Adipocyte (in vitro differentiated cells): Measurements from ENCODE around the gene FBXO21.
A peak's percentile ranks its signal among the peaks of the same experiment; 100 is the strongest.

Experiments used
- DNase-seq: peaks from one replicate; pipeline ENCODE4 v3.0.0-alpha.2; 2015; ENCODE audit warnings: low read depth
- H3K27me3 ChIP-seq: replicated peaks from 2 replicates; pipeline ENCODE4 v1.7.0; 2013; ENCODE audit warnings: mild to moderate bottlenecking, low read length, moderate library complexity; ENCODE audit not compliant: control insufficient read depth, insufficient read depth
- H3K36me3 ChIP-seq: 2 replicates; pipeline ENCODE4 v1.7.0; 2013; ENCODE audit warnings: low read length, mild to moderate bottlenecking, moderate library complexity; ENCODE audit not compliant: control insufficient read depth, insufficient read depth, severe bottlenecking
- H3K4me1 ChIP-seq: 2 replicates; pipeline ENCODE4 v1.7.0; 2013; ENCODE audit warnings: mild to moderate bottlenecking, low read length, moderate library complexity; ENCODE audit not compliant: control insufficient read depth, insufficient read depth
- H3K4me3 ChIP-seq: 2 replicates; pipeline ENCODE4 v1.7.0; 2013; ENCODE audit warnings: mild to moderate bottlenecking, low read length, moderate library complexity
- H3K9ac ChIP-seq: 2 replicates; pipeline ENCODE4 v1.7.0; 2013; ENCODE audit warnings: mild to moderate bottlenecking, low read length, moderate library complexity
- H3K9me3 ChIP-seq: 2 replicates; pipeline ENCODE4 v1.7.0; 2013; ENCODE audit warnings: mild to moderate bottlenecking, low read length, moderate library complexity; ENCODE audit not compliant: control insufficient read depth

FBXO21 gene

DNA sequence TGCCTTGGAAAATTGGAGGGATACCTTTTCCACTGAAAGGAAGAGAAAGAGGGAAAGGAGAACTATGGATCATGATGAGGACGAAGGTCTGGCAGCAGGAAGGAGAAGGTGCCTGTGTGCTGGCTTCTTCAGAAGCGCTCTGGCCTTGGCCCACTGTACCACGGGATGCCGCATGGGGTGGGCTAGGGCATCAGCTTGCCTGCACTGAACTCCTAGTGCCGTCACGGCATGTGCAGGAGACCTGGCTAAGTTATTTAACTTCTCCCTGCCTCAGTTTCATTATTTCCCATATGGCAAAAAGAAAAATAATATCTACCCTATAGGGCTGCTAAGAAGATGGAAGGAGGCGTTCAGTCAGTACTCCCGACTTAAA, 28.1 kb downstream of the FBXO21 start:
- Histone ChIP-seq H3K4me3 (no peak overlapping the region), H3K36me3 (peaks cover 61% of the 10 kb centered on the region), H3K4me1 (no peaks in the 10 kb centered on the region), H3K9me3 (no peaks in the 10 kb centered on the region), H3K9ac (no peak overlapping the region), H3K27me3 (no peaks in the 10 kb centered on the region)
- no peak for DNase-seq

DNA sequence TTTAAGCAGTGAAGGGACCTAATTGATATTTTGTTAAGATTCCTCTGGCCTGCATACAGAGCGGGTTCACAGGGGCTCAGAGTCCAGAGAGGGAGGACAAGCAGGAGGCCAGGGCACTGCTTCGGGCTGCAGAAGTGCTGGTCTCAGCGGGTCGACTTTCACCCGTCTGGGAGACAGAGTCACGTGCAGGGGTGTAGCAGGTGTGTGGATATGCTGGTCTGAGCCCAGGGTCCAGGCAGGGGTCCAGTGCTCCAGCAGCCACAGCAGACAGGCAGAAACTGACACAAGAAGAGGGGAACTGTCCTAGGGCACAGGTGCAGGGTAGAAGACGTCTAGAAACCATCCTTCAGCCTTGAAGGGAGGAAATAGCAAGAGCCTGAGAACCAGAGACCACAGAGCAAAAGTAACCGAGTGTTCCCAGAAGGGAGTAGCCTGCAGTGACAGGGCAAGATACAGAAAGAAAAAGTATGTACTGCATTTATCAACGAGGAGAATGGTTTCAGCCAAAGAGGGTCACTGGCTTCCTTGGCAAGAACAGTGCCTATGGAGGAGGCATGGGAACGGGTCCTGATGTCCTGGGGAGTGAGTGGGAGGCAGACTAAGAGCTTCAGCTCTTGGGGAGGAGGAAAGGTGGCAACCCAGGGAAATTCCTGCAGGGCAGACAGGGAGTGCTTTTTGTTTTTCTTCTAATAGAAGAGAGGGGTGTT, 28.7 kb downstream of the FBXO21 start:
- Histone ChIP-seq H3K36me3 (peaks cover 57% of the 10 kb centered on the region), H3K4me1 (no peaks in the 10 kb centered on the region), H3K9ac (no peak overlapping the region), H3K4me3 (no peak overlapping the region), H3K27me3 (no peaks in the 10 kb centered on the region), H3K9me3 (no peaks in the 10 kb centered on the region)
- no peak for DNase-seq

DNA sequence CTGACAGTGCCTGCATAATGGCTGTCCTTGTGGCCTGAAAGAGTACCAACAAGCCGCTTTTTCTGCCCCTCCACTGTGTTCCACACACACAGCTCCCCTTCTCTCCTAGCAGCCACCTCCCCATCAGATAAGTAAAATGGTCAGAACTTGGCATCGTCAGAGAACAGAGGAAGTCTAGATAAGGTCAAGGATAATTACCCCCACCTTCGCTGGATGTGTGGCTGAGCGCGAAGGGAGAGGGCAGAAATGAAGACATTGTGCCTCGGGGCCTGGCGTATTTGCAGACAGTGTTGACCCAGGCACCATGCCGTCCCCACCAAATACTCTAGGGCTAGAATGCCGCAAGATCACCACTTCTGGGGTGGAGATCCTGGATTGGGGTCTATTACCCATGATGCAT, 30.6 kb downstream of the FBXO21 start:
- Histone ChIP-seq H3K9me3 (no peaks in the 10 kb centered on the region), H3K27me3 (no peaks in the 10 kb centered on the region), H3K36me3 (peaks cover 46% of the 10 kb centered on the region), H3K4me1 (no peaks in the 10 kb centered on the region), H3K4me3 (no peak overlapping the region), H3K9ac (no peak overlapping the region)
- no peak for DNase-seq

DNA sequence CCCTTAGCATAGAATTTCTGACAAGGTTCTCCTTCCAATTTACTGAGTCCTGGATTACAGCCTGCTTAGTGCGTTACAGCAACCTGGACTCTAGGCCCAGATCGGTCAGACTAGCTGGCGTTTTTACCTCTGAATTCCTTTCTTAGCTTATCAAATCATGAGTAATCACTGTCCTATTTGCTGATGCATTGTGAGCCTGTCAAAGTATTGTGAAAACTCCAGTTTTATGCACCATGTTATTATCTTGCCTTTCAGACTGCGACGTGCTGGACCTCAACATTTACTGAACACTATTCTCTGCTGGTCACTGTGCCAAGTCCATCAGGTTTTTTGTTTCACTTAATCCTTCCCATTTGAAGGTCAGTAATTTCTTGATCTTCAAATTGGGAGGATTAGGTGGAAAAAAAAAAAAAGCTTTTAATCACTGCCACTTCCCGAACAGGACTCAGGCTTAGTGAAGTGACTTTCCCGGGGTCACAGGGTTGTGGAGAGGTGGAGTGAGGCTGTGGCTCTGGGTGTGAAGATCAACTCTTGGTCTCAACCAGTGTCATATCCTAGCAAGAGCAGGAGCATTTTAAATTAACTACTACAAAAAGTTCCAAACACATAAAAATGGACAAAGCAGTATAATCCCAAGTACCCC, 31.2 kb downstream of the FBXO21 start:
- H3K9me3 ChIP-seq = no peaks in the 10 kb centered on the region
- DNase-seq = no peak
- H3K9ac ChIP-seq = no peak overlapping the region
- H3K36me3 ChIP-seq = peaks cover 39% of the 10 kb centered on the region
- no peaks in the 10 kb centered on the region for H3K27me3 ChIP-seq
- no peak overlapping the region for H3K4me3 ChIP-seq
- H3K4me1 ChIP-seq = no peaks in the 10 kb centered on the region

DNA sequence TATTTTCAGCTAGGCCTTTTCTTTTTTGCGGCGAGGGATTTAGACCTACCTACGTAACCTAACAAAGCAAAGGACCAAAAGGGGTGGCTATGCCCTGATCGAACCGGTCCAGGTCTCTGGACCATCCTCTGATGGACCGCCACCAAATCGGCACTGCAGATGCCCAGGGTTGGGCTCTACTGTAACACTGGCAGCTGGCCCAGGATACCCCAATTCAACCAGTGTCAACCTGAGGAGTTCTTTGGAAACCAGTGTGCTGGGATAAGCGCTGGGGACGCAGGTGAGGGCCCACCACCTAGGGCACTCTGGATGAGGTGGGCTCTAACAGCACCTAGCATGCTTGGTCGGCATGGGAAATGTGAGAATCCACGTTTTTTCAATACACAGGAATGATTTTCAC, 32.2 kb downstream of the FBXO21 start:
- H3K9me3 ChIP-seq = no peaks in the 10 kb centered on the region
- H3K36me3 ChIP-seq = peaks cover 39% of the 10 kb centered on the region
- H3K4me1 ChIP-seq = no peaks in the 10 kb centered on the region
- no peaks in the 10 kb centered on the region for H3K27me3 ChIP-seq
- no peak overlapping the region for H3K9ac ChIP-seq
- no peak overlapping the region for H3K4me3 ChIP-seq
- no peak for DNase-seq

DNA sequence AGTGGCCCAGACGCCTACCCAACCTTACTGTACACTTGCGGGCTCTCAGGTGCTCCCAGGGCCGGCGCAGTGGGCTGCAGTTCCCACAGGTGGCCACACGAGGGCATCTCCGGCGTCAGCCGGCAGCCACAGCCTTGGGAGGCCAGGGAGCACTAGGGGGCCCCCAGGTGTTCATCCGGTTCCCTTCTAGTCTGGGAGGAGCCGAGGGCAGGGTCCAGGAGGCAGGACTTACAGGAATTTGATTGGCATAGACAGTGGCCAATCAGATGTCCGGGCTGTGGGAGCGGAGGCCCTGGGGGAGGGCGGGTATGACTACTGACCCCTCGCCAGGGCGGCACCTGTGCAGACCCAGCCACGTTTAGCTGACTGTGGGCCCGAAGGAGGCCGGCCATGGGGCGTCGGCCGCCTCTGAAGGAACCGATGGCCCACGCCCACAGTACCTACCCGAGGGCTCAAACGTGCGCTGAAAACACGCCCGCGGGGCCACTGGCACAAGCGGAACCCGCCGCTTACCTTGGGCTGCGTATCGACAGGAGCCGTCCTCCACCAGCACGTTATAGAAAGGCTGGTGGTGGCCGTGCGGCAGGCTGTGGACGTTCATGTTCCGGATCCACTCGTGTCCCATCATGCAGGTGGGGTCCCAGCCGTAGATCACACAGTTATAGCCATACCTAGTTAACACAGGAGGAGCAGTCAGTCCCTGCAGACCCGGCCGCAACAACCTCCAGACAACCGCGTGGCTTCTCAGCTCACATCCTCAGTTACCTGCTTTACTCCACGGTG, 34.8 kb downstream of the FBXO21 start:
- no peaks in the 10 kb centered on the region for H3K27me3 ChIP-seq
- H3K9me3 ChIP-seq = no peaks in the 10 kb centered on the region
- no peak overlapping the region for H3K9ac ChIP-seq
- DNase-seq = peak; percentile 15
- H3K4me3 ChIP-seq = no peak overlapping the region
- no peaks in the 10 kb centered on the region for H3K4me1 ChIP-seq
- peaks cover 25% of the 10 kb centered on the region for H3K36me3 ChIP-seq

DNA sequence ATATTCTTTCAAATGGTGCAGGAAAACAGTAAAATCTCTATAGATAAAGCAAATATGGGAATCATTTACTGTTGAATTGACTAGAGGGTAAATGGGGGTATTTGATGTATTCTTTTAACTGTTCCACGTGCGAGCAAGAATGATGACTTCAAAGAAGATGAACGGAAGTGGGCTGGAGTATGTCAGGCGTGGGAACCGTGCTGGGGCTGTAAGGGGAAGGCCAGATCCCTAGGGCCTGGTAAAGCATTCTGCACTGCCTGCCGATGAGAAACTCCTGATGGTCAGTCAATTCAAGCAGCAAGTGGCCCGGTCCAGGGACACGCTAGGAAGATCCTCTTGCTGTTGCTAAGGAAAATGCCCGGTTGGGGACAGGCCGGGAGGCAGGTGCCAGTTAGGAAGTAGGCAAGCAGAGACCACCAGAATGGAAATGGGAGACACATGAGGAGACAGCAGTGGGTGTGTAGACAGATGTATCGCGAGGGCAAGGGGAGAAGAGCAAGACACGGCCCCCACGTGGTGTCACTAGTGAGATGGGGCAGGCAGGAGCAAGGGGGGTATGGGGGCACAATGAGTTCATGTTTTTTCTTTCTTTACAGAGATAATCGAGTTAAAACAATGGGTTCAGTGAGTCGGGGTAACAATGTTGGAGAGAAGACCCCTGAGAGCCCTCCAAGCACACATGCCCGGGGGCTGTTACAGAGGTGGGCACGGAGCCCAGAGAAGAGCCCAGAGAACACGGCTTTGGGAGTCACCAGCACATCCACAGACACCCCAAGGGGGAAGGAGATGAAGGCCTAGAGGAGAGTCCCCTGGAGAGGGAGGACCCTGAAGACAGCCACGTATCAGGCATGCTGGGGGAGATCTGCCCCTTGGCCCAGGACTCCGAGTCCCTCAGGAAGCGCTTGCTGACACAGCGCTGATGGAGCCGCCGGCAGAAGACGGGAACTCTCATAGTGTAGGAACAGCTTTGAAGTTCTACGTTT, 37.2 kb downstream of the FBXO21 start:
- no peak for DNase-seq
- Histone ChIP-seq H3K9me3 (no peaks in the 10 kb centered on the region), H3K4me1 (no peaks in the 10 kb centered on the region), H3K36me3 (peaks cover 27% of the 10 kb centered on the region), H3K4me3 (no peak overlapping the region), H3K27me3 (no peaks in the 10 kb centered on the region), H3K9ac (no peak overlapping the region)

DNA sequence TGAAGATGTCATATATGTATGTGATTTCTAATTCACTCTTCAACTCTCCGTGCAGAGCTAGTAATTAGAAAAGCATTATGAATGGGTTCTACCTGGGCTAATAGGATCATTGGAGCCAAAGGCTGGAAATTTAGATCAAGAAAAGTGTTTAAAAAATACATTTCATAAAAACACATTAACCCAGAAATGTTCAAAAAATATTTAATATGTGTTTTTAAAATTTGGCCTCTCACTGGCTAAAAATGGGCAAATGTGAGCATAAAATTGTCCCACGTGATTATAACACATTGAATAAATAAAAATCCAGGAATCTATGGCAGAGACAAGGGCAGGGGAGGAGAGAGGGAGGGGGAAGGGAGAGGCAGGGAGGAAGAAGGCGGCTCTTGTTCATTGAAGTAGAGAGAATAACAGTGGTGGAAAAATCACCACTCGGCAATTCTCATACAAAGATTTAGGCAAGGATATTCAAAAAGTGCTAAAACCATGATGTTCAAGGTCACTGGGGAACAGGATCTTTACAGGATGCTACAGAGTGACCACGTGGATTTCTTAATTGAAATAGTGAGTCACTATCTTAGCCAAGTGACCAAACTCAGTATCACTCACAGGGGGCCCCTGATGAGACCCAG, 38.8 kb downstream of the FBXO21 start:
- Histone ChIP-seq H3K27me3 (no peaks in the 10 kb centered on the region), H3K4me1 (no peaks in the 10 kb centered on the region), H3K4me3 (no peak overlapping the region), H3K36me3 (peaks cover 18% of the 10 kb centered on the region), H3K9ac (no peak overlapping the region), H3K9me3 (no peaks in the 10 kb centered on the region)
- DNase-seq = no peak

DNA sequence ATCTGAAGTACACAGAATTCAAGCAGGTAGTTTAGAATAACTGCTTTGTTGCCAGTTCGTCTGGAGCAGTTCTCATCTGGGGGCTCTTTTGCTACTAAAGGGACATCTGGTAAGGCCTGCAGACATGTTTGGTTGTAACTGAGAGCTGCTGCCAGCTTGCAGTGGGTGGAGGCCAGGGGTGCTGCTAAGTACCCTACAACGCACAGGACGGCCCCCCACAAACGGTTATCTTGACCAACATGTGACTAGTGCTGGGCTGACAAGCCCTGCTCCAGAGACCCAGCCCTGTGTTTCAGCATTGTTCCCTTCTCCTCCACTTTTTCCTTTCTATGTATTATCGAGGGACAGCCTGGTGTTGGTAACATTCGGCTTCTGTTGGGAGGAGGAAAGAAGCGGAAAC, 40.8 kb downstream of the FBXO21 start:
- no peak for DNase-seq
- no peak overlapping the region for H3K9ac ChIP-seq
- H3K9me3 ChIP-seq = no peaks in the 10 kb centered on the region
- H3K36me3 ChIP-seq = peaks cover 20% of the 10 kb centered on the region
- H3K4me3 ChIP-seq = no peak overlapping the region
- no peaks in the 10 kb centered on the region for H3K4me1 ChIP-seq
- no peaks in the 10 kb centered on the region for H3K27me3 ChIP-seq

DNA sequence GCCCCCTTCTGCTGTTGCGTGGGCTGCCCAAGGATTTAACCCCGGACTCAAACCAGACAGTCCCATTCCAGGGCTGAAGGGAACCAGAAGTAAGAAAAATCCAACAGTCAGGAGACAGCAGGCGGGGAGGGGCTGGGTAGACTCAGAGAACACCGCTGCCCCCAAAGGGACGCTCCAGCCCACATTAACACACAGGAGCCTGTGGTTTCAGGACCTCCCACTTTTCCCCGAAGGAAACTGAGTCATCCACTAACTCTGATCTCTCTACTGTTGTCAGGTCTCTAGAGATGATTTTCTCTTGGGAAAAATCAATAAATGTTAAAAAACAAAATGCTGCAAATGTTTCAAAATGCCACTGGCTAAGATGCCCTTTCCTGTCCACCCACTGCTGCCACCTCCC, 41.6 kb downstream of the FBXO21 start:
- Histone ChIP-seq H3K9ac (no peak overlapping the region), H3K4me3 (no peak overlapping the region), H3K9me3 (no peaks in the 10 kb centered on the region), H3K36me3 (peaks cover 20% of the 10 kb centered on the region), H3K4me1 (no peaks in the 10 kb centered on the region), H3K27me3 (no peaks in the 10 kb centered on the region)
- no peak for DNase-seq
